Measurements from ENCODE around the gene RAB31. TPM values are rescaled to one million over a fixed set of nuclear protein-coding genes. Genes with fewer than 3 reads are reported as not detected.
A peak's percentile ranks its signal among the peaks of the same experiment; 100 is the strongest.

Gene RAB31
- total and polyA plus RNA-seq, 11 donors, result 3.2 to 67.7 (median 12.8) TPM

- intact Hi-C loops (cut with DNase I), result loop anchor here in 1 of 10 donors (10.0 kb wide), 1 partner anchor 72 kb away; the partner anchor contains the start of gene VAPA
- Histone ChIP-seq H3K4me1 (peaks cover 0 to 52% (median 24%) of the 10 kb centered on the region in 12 donors), H3K4me3 (no peak overlapping the region), H3K9me3 (no peaks in the 10 kb centered on the region), H3K27me3 (no peaks in the 10 kb centered on the region), H3K36me3 (peaks cover 0 to 24% (median 0%) of the 10 kb centered on the region in 9 donors), H3K27ac (peak overlapping the region in 4 of 12 donors; percentile 25 to 66 (median 55))
- 94 to 96% (median 95%) methylated on average over 5 to 6 of the region's 6 CpGs for WGBS, 4 donors
- TF ChIP-seq CTCF (IDR thresholded peaks at IDR 0.05) (no peak), POLR2A (IDR thresholded peaks at IDR 0.05) (no peak)
- DNase-seq (no peak), ATAC-seq (no peak)
These were observed 134.3 kb downstream of the RAB31 start for GRCh38 chr18:9842448-9842847.

GRCh38 chr18:9845256-9845655 is 137.2 kb downstream of the RAB31 start:
- intact Hi-C loops (cut with DNase I), result loop anchor here in 2 of 10 donors (5.0 to 10.0 kb wide), 2 partner anchors 67 to 70 kb away; partner anchors contain the start of gene VAPA (in 2 of the 2)
- peaks cover 0 to 44% (median 25%) of the 10 kb centered on the region in 12 donors for H3K4me1 ChIP-seq

GRCh38 chr18:9846162-9846925 is 138.2 kb downstream of the RAB31 start:
- Histone ChIP-seq H3K36me3 (peaks cover 0 to 21% (median 0%) of the 10 kb centered on the region in 9 donors), H3K4me3 (peak overlapping the region in 7 of 12 donors; percentile 6 to 30 (median 18)), H3K4me1 (peaks cover 0 to 55% (median 25%) of the 10 kb centered on the region in 12 donors), H3K27ac (peak overlapping the region; percentile 3 to 85 (median 74)), H3K9me3 (no peaks in the 10 kb centered on the region), H3K27me3 (no peaks in the 10 kb centered on the region)
- intact Hi-C loops (cut with DNase I), result loop anchor here in 2 of 10 donors (5.0 to 10.0 kb wide), 2 partner anchors 66 to 68 kb away; partner anchors contain the start of gene VAPA (in 2 of the 2)
- peak; percentile 70 to 87 (median 84) for ATAC-seq
- peak in 4 of 5 donors; percentile 43 to 66 (median 58) for DNase-seq
- no peak for TF ChIP-seq POLR2A (IDR thresholded peaks at IDR 0.05)
- TF ChIP-seq CTCF (IDR thresholded peaks at IDR 0.05), result no peak
- 7 to 17% (median 12%) methylated on average over 8 to 10 of the region's 10 CpGs for WGBS, 4 donors

More at GRCh38 chr18:9845256-9845655, 137.2 kb downstream of the RAB31 start:
- H3K9me3 ChIP-seq, result no peaks in the 10 kb centered on the region
- H3K27ac ChIP-seq, result peak overlapping the region in 3 of 12 donors; percentile 74 to 85 (median 78)
- no peak overlapping the region for H3K4me3 ChIP-seq
- ATAC-seq (no peak), DNase-seq (no peak)
- no peaks in the 10 kb centered on the region for H3K27me3 ChIP-seq
- H3K36me3 ChIP-seq, result peaks cover 0 to 21% (median 0%) of the 10 kb centered on the region in 9 donors
- no peak for TF ChIP-seq POLR2A (IDR thresholded peaks at IDR 0.05)
- TF ChIP-seq CTCF (IDR thresholded peaks at IDR 0.05), result no peak
- WGBS, 4 donors, result 71 to 81% (median 74%) methylated on average over 3 of the region's 3 CpGs
